Measurements from ENCODE around the gene ABL2. TPM values are rescaled to one million over a fixed set of nuclear protein-coding genes. Genes with fewer than 3 reads are reported as not detected.

ABL2 gene
- total RNA-seq, 4 donors from 2014 or later, result 4.4 to 9.3 (median 5.8) TPM

- in situ Hi-C loops (cut with MboI; ENCODE audit: low sequenced_read_pairs in 4 of 4) (loop anchor here in 1 of 4 donors (5.0 to 25.0 kb wide), 2 partner anchors 285 to 730 kb away; partner anchors contain the start of gene AXDND1), intact Hi-C loops (cut with DNase I; ENCODE audit: low total_unique reads) (loop anchor here (1.0 to 10.0 kb wide), 5 partner anchors 9 to 547 kb away; partner anchors contain the start of genes FAM20B and SOAT1)
- Histone ChIP-seq H3K4me1 (peaks cover 17 to 18% of the 10 kb centered on the region in 2 donors), H3K36me3 (peaks cover 0 to 15% of the 10 kb centered on the region in 2 donors), H3K4me3 (peak within 1 kb of the TSS; percentile 81 to 98 (median 87)), H3K27me3 (no peaks in the 10 kb centered on the region), H3K9me3 (no peaks in the 10 kb centered on the region), H3K27ac (peak within 1 kb of the TSS; percentile 93 to 97 (median 96))
- DNase-seq (peak; percentile 95 to 97), ATAC-seq (peak; percentile 85 to 88)
- TF ChIP-seq CTCF (IDR thresholded peaks at IDR 0.05 in 4 of 5, conservative IDR thresholded peaks at IDR 0.05 in 1 of 5) (no peak), POLR2A (IDR thresholded peaks at IDR 0.05) (peak; percentile 95 to 97)
Observed at GRCh38 chr1:179081687-179082332, 147.7 kb downstream of the ABL2 start, which contains the start of gene TOR3A. TSS of gene TOR3A (plus strand) at chr1:179082070. CDS start at chr1:179082129, 59 bp downstream.

DNA sequence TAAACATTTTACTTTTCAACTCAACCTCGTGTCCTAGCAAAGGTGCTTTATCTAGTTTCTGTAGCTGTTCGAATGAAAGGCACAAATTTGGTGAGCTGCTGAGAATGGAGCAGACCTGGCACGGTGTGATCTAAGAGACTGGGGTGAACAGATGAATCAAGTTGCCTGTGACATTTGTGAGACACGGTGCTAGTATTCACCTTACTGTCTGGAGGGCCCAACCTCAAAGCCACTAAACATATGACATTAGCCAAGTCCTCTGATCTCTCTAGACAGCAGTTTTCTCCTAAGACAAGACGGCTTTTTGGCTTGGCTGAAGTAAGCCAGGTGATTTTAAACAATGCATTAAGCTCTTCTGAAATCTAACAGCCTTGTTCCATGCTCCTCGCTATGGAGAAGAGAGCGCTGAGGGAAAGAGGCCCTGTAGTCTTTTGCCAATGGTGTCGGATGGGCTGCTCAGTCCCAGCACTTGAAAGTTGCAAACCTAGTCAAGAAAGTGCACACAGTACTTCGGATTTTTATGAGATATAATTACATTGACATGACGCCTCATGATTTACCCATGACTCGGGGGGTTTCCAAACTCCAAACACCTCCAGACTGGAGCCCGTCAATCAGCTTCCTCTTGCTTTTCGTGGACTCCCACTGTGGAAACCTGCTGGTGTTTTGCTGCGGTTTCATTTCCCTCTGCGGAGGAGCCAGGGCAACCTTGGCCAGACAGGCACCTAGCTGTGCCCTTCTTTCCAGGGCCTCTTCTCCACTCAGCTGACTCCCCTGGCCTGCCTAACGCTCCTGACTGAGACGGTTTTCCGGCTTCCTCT, 148.4 kb downstream of the ABL2 start:
- H3K4me1 ChIP-seq, result peaks cover 17 to 18% of the 10 kb centered on the region in 2 donors
- H3K4me3 ChIP-seq, result peak overlapping the region; percentile 81 to 98 (median 87)
- no peak for TF ChIP-seq CTCF (IDR thresholded peaks at IDR 0.05 in 4 of 5, conservative IDR thresholded peaks at IDR 0.05 in 1 of 5)
- no peak for TF ChIP-seq POLR2A (IDR thresholded peaks at IDR 0.05)
- intact Hi-C loops (cut with DNase I; ENCODE audit: low total_unique reads), result loop anchor here (1.0 to 10.0 kb wide), 3 partner anchors 10 to 546 kb away; partner anchors contain the start of gene SOAT1
- no peaks in the 10 kb centered on the region for H3K27me3 ChIP-seq
- peaks cover 0 to 13% of the 10 kb centered on the region in 2 donors for H3K36me3 ChIP-seq
- no peaks in the 10 kb centered on the region for H3K9me3 ChIP-seq
- DNase-seq, result no peak
- in situ Hi-C loops (cut with MboI; ENCODE audit: low sequenced_read_pairs in 4 of 4), result loop anchor here in 1 of 4 donors (5.0 to 25.0 kb wide), 2 partner anchors 286 to 731 kb away; partner anchors contain the start of gene AXDND1
- H3K27ac ChIP-seq, result peak overlapping the region; percentile 93 to 97 (median 96)
- ATAC-seq, result peak in 1 of 2 donors; percentile 12

GRCh38 chr1:179079113-179079761, 150.2 kb downstream of the ABL2 start:
- peaks cover 0 to 4% of the 10 kb centered on the region in 2 donors for H3K36me3 ChIP-seq
- H3K27ac ChIP-seq, result peak overlapping the region in 1 of 4 donors; percentile 93
- H3K4me1 ChIP-seq, result peaks cover 17 to 18% of the 10 kb centered on the region in 2 donors
- no peaks in the 10 kb centered on the region for H3K27me3 ChIP-seq
- in situ Hi-C loops (cut with MboI; ENCODE audit: low sequenced_read_pairs in 4 of 4) (loop anchor here (5.0 to 25.0 kb wide), 4 partner anchors 118 to 733 kb away; partner anchors contain the start of gene AXDND1 (in 3 of the 4)), intact Hi-C loops (cut with DNase I; ENCODE audit: low total_unique reads) (loop anchor here (1.0 kb wide), 1 partner anchor 290 kb away; no protein-coding TSS in a partner anchor)
- no peaks in the 10 kb centered on the region for H3K9me3 ChIP-seq
- no peak overlapping the region for H3K4me3 ChIP-seq
- ATAC-seq (peak; percentile 37 to 48), DNase-seq (peak in 1 of 2 donors; percentile 53)
- TF ChIP-seq CTCF (IDR thresholded peaks at IDR 0.05 in 4 of 5, conservative IDR thresholded peaks at IDR 0.05 in 1 of 5), result peak; percentile 60 to 77 (median 74)
- no peak for TF ChIP-seq POLR2A (IDR thresholded peaks at IDR 0.05)

DNA sequence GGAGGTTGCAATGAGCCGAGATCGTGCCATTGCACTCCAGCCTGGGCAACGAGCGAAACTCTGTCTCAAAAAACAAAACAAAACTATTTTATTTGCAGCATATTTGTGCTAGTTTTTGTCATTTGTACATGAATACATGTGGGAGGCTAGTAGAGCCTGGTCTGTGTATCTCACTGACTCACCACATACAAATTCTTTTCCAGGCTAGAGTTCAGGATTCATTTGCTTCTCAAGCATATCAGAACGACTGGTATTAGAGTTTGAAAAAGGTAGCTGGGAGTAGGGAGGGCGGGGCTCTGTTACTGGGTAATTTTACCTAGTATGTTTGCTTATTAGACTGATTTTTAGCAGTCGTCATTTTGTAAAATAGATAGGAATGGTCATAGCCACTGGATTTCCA, 152.1 kb downstream of the ABL2 start:
- no peaks in the 10 kb centered on the region for H3K27me3 ChIP-seq
- H3K36me3 ChIP-seq, result peaks cover 0 to 18% of the 10 kb centered on the region in 2 donors
- no peak overlapping the region for H3K4me3 ChIP-seq
- intact Hi-C loops (cut with DNase I; ENCODE audit: low total_unique reads) (no loop called here), in situ Hi-C loops (cut with MboI; ENCODE audit: low sequenced_read_pairs in 4 of 4) (loop anchor here (5.0 to 25.0 kb wide), 4 partner anchors 120 to 735 kb away; partner anchors contain the start of gene AXDND1 (in 3 of the 4))
- no peak overlapping the region for H3K27ac ChIP-seq
- DNase-seq (no peak), ATAC-seq (no peak)
- no peak for TF ChIP-seq CTCF (IDR thresholded peaks at IDR 0.05 in 4 of 5, conservative IDR thresholded peaks at IDR 0.05 in 1 of 5)
- TF ChIP-seq POLR2A (IDR thresholded peaks at IDR 0.05), result no peak
- H3K9me3 ChIP-seq, result no peaks in the 10 kb centered on the region
- peaks cover 11 to 12% of the 10 kb centered on the region in 2 donors for H3K4me1 ChIP-seq
